Omental fat pad (tissue), 4 donors: ENCODE results near the gene MYO16. TPM values are rescaled to one million over a fixed set of nuclear protein-coding genes. Genes with fewer than 3 reads are reported as not detected.

Source experiments
- ATAC-seq: fragments of 150-250 bp; one replicate; pipeline ENCODE4 v1.9.1; 2016; ENCODE audit warnings: mild to moderate bottlenecking, moderate library complexity; ENCODE audit not compliant: low FRiP score
- DNase-seq: peaks from one replicate; pipeline ENCODE4 v3.0.0-alpha.2; 2019; ENCODE audit warnings: low spot score
- CTCF ChIP-seq, 3 donors: fragments of 450-650 bp; IDR thresholded peaks; one replicate each; pipeline ENCODE4 v1.5.1; 2016 to 2017; ENCODE audit warnings: antibody characterized with exemption in 3 of 3, mild to moderate bottlenecking in 3 of 3, moderate library complexity in 2 of 3
- total RNA-seq, 4 donors: library from RNA; depleted of rRNA; stranded (reverse); fragments of >200 nt; gene quantifications; one replicate each; pipeline ENCODE4 v1.1.0, GENCODE V29; 2016

Gene MYO16
- total RNA-seq, 4 donors from 2014 or later, result 0.48 to 1.9 (median 0.93) TPM; not detected in 1

- no peak for DNase-seq
- no peak for ATAC-seq
- TF ChIP-seq CTCF (IDR thresholded peaks at IDR 0.05), result no peak
Observed at GRCh38 chr13:109126178-109126577, 496.8 kb downstream of the MYO16 start.

GRCh38 chr13:109126891-109127641, 497.7 kb downstream of the MYO16 start:
- no peak for TF ChIP-seq CTCF (IDR thresholded peaks at IDR 0.05)
- ATAC-seq, result no peak
- no peak for DNase-seq

GRCh38 chr13:109128121-109128520, 498.7 kb downstream of the MYO16 start:
- no peak for DNase-seq
- no peak for TF ChIP-seq CTCF (IDR thresholded peaks at IDR 0.05)
- ATAC-seq, result no peak

GRCh38 chr13:109130093-109130835, 500.9 kb downstream of the MYO16 start:
- no peak for TF ChIP-seq CTCF (IDR thresholded peaks at IDR 0.05)
- ATAC-seq (no peak), DNase-seq (no peak)

- ATAC-seq (no peak), DNase-seq (no peak)
- no peak for TF ChIP-seq CTCF (IDR thresholded peaks at IDR 0.05)
Observed at GRCh38 chr13:109131698-109132257, 502.4 kb downstream of the MYO16 start.

GRCh38 chr13:109135018-109135417, 505.6 kb downstream of the MYO16 start:
- no peak for TF ChIP-seq CTCF (IDR thresholded peaks at IDR 0.05)
- ATAC-seq, result no peak

More at GRCh38 chr13:109135018-109135417, 505.6 kb downstream of the MYO16 start:
- DNase-seq, result no peak
